ENCODE measurements around the gene GRIK1. TPM values are rescaled to one million over a fixed set of nuclear protein-coding genes. Genes with fewer than 3 reads are reported as not detected.

The GRIK1 gene
- total RNA-seq, 4 donors from 2014 or later: 0.30 to 0.76 (median 0.36) TPM

- DNase-seq (ENCODE audit: low spot score in 2 of 2): no peak
- 65 to 67% methylated on average over 4 of the region's 4 CpGs for WGBS, 2 donors
- intact Hi-C loops (cut with DNase I; ENCODE audit: low total_unique reads): no loop called here
- no peak for TF ChIP-seq POLR2A (IDR thresholded peaks at IDR 0.05)
- TF ChIP-seq CTCF (IDR thresholded peaks at IDR 0.05): no peak
- H3K4me3 ChIP-seq (ENCODE audit: low read depth, poor library complexity, severe bottlenecking): no peak overlapping the region
Observed at GRCh38 chr21:29786496-29787360, 153.1 kb downstream of the GRIK1 start.

GRCh38 chr21:29777160-29777559, 162.6 kb downstream of the GRIK1 start:
- no peak for DNase-seq (ENCODE audit: low spot score in 2 of 2)
- H3K4me3 ChIP-seq (ENCODE audit: low read depth, poor library complexity, severe bottlenecking): no peak overlapping the region
- WGBS, 2 donors: 90% methylated on average over 2 of the region's 2 CpGs
- intact Hi-C loops (cut with DNase I; ENCODE audit: low total_unique reads): no loop called here
- TF ChIP-seq POLR2A (IDR thresholded peaks at IDR 0.05): no peak
- TF ChIP-seq CTCF (IDR thresholded peaks at IDR 0.05): no peak

GRCh38 chr21:29775462-29775861, 164.3 kb downstream of the GRIK1 start:
- DNase-seq (ENCODE audit: low spot score in 2 of 2): no peak
- TF ChIP-seq CTCF (IDR thresholded peaks at IDR 0.05): no peak
- no peak for TF ChIP-seq POLR2A (IDR thresholded peaks at IDR 0.05)
- WGBS, 2 donors: 90 to 100% methylated on average over 1 of the region's 1 CpG
- intact Hi-C loops (cut with DNase I; ENCODE audit: low total_unique reads): no loop called here
- no peak overlapping the region for H3K4me3 ChIP-seq (ENCODE audit: low read depth, poor library complexity, severe bottlenecking)

GRCh38 chr21:29771491-29772066, 168.2 kb downstream of the GRIK1 start:
- no peak for DNase-seq (ENCODE audit: low spot score in 2 of 2)
- TF ChIP-seq CTCF (IDR thresholded peaks at IDR 0.05) (no peak), POLR2A (IDR thresholded peaks at IDR 0.05) (no peak)
- intact Hi-C loops (cut with DNase I; ENCODE audit: low total_unique reads): no loop called here
- WGBS, 2 donors: 52 to 56% methylated on average over 4 of the region's 4 CpGs
- H3K4me3 ChIP-seq (ENCODE audit: low read depth, poor library complexity, severe bottlenecking): no peak overlapping the region

- TF ChIP-seq POLR2A (IDR thresholded peaks at IDR 0.05) (no peak), CTCF (IDR thresholded peaks at IDR 0.05) (no peak)
- no peak for DNase-seq (ENCODE audit: low spot score in 2 of 2)
- 62 to 66% methylated on average over 4 of the region's 4 CpGs for WGBS, 2 donors
- intact Hi-C loops (cut with DNase I; ENCODE audit: low total_unique reads): no loop called here
- no peak overlapping the region for H3K4me3 ChIP-seq (ENCODE audit: low read depth, poor library complexity, severe bottlenecking)
Observed at GRCh38 chr21:29763674-29764073, 176.1 kb downstream of the GRIK1 start.
